ENCODE measurements around the gene HIVEP1.

The HIVEP1 gene

GRCh38 chr6:12049165-12049564 lies 37.1 kb downstream of the HIVEP1 start:
- H3K27me3 ChIP-seq (ENCODE audit: control insufficient read depth, insufficient read depth, low read length) = no peaks in the 10 kb centered on the region
- no peaks in the 10 kb centered on the region for H3K9me3 ChIP-seq (ENCODE audit: control insufficient read depth, low read length)
- no peak overlapping the region for H2AFZ ChIP-seq
- no peak overlapping the region for H3K9ac ChIP-seq
- no peaks in the 10 kb centered on the region for H3K36me3 ChIP-seq (ENCODE audit: control insufficient read depth, insufficient read depth, low read length)
- H3K4me2 ChIP-seq (ENCODE audit: low read length) = no peak overlapping the region
- TF ChIP-seq CTCF (IDR thresholded peaks at IDR 0.05) = no peak
- no peak overlapping the region for H3K27ac ChIP-seq
- no peaks in the 10 kb centered on the region for H3K4me1 ChIP-seq
- H3K79me2 ChIP-seq = peaks cover 27% of the 10 kb centered on the region
- no peak overlapping the region for H3K4me3 ChIP-seq (ENCODE audit: low read depth, low read length)

GRCh38 chr6:12051861-12052368 lies 39.8 kb downstream of the HIVEP1 start:
- Histone ChIP-seq H3K4me3 (ENCODE audit: low read depth, low read length) (no peak overlapping the region), H2AFZ (no peak overlapping the region), H3K36me3 (ENCODE audit: control insufficient read depth, insufficient read depth, low read length) (no peaks in the 10 kb centered on the region), H3K4me2 (ENCODE audit: low read length) (no peak overlapping the region), H3K27me3 (ENCODE audit: control insufficient read depth, insufficient read depth, low read length) (no peaks in the 10 kb centered on the region), H3K79me2 (peaks cover 21% of the 10 kb centered on the region), H3K9ac (no peak overlapping the region), H3K27ac (no peak overlapping the region), H3K4me1 (no peaks in the 10 kb centered on the region), H3K9me3 (ENCODE audit: control insufficient read depth, low read length) (no peaks in the 10 kb centered on the region)
- no peak for TF ChIP-seq CTCF (IDR thresholded peaks at IDR 0.05)

- H3K36me3 ChIP-seq (ENCODE audit: control insufficient read depth, insufficient read depth, low read length) = no peaks in the 10 kb centered on the region
- H3K27me3 ChIP-seq (ENCODE audit: control insufficient read depth, insufficient read depth, low read length) = no peaks in the 10 kb centered on the region
- peaks cover 15% of the 10 kb centered on the region for H3K79me2 ChIP-seq
- H3K9me3 ChIP-seq (ENCODE audit: control insufficient read depth, low read length) = no peaks in the 10 kb centered on the region
- no peak overlapping the region for H3K27ac ChIP-seq
- H3K4me1 ChIP-seq = no peaks in the 10 kb centered on the region
- H2AFZ ChIP-seq = no peak overlapping the region
- H3K4me2 ChIP-seq (ENCODE audit: low read length) = no peak overlapping the region
- no peak overlapping the region for H3K4me3 ChIP-seq (ENCODE audit: low read depth, low read length)
- no peak overlapping the region for H3K9ac ChIP-seq
- no peak for TF ChIP-seq CTCF (IDR thresholded peaks at IDR 0.05)
These were observed 46.3 kb downstream of the HIVEP1 start for GRCh38 chr6:12058172-12058961.

- Histone ChIP-seq H3K9me3 (ENCODE audit: control insufficient read depth, low read length) (no peaks in the 10 kb centered on the region), H3K27ac (no peak overlapping the region), H3K4me3 (ENCODE audit: low read depth, low read length) (no peak overlapping the region), H3K4me2 (ENCODE audit: low read length) (no peak overlapping the region), H3K27me3 (ENCODE audit: control insufficient read depth, insufficient read depth, low read length) (no peaks in the 10 kb centered on the region), H3K4me1 (no peaks in the 10 kb centered on the region), H2AFZ (peak overlapping the region; percentile 10), H3K9ac (no peak overlapping the region), H3K36me3 (ENCODE audit: control insufficient read depth, insufficient read depth, low read length) (no peaks in the 10 kb centered on the region), H3K79me2 (peaks cover 8% of the 10 kb centered on the region)
- TF ChIP-seq CTCF (IDR thresholded peaks at IDR 0.05) = no peak
These were observed 48.9 kb downstream of the HIVEP1 start for GRCh38 chr6:12060780-12061609.
